ENCODE measurements around the gene KIF2C.

The KIF2C gene

DNA sequence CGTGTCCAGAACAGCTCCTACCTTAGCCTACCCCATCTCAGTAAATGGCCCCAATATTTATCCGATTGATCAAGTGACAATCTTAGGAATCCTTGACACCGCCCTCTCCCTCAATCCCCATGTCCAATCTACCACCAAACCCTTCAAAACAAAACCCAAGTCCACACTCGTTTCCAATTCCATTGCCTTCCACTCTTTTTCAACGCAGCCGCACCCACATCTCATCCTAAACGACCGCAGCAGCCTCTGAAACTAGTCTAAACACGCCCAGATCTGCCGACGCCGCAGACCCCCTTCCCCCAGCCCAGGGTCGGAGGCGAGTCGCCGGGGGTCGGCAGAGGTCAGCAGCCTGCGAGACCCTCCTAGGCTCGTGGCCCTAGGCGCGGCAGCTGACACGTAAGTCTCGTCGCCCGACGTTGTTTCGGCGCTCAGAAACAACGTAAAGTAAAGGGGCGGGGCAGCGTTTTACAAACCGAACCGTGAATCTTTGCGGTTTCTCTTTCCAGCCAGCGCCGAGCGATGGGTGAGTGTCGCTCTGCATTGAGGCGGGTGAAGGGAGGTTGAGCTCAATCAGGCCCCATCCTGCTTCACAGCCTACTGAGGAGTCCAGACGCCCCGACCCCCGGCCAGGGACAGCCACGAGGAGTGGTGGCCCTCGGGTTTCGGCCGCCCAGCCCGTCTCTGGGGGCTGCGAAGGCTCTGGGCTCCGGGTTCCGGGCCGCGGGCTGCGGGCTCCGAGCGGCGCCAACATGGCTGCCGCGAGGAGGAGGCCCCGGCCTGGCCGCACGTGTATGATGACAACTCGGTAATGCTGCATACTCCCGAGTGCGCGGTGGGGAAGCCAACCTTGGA is 35.7 kb downstream of the KIF2C start, which contains the start of gene RPS8:
RPS8 (plus strand) TSS at position 463 of the 852 bp plus-strand sequence; CDS start at position 520, 57 bp downstream.
- DNase-seq, result peak; percentile 14 to 94 (median 86)

DNA sequence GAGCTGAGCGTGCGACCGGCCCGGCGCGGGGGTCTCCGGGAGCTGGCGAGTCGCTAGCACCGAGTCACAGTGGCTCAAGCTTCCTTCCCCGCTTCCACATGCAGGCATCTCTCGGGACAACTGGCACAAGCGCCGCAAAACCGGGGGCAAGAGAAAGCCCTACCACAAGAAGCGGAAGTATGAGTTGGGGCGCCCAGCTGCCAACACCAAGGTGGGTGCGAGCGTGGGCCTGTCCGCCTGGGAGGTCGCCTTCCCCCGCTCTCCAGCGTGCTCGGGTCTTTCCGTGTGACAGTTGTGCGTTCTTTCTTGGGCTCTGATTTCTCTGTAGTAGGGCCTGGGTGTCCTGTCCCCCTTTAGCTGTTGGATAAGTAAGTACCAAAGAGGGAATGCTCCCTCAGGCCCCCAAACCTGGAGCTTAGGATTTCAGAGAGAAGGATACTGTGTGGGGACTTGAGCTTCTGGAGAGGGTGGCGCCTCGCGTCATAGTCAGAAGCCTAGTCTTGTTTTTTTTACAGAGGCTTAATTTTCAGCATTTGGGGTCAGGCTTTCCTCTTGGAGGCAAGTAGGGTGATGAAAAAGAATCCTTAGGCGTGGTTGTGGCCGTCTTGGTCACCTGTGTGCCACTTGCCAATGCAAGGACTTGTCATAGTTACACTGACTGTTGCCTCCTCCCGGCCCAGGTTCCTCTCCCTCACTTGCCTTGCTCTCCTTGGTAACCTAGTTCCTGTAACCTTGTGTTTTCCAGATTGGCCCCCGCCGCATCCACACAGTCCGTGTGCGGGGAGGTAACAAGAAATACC is 36.5 kb downstream of the KIF2C start:
- peak in 10 of 58 donors; percentile 45 to 77 (median 63) for DNase-seq

DNA sequence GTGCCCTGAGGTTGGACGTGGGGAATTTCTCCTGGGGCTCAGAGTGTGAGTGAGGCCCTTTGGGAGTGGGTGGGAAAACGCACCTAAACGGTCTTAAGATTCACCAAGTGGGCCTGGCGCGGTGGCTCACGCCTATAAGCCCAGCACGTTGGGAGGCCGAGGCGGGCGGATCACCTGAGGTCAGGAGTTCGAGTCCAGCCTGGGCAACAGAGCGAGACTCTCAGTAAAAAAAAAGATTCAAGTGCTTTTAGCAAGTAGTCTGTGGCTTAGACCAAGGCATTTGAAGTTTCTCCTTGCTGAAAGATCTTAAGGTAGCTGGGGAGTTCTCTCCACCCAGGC is 37.1 kb downstream of the KIF2C start:
- no peak for DNase-seq

DNA sequence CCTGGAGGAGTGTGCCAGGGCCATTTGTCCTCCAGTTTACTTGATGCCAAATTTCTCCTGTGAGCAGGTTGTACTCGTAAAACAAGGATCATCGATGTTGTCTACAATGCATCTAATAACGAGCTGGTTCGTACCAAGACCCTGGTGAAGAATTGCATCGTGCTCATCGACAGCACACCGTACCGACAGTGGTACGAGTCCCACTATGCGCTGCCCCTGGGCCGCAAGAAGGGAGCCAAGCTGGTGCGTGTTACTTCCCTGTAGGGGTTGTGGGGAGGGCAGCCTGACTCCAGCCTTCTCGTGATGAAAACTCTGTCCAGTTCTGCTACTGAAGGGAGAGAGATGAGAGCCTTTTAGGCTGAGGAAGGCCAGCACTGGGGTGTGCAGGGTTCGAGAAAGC is 37.9 kb downstream of the KIF2C start:
- no peak for DNase-seq

DNA sequence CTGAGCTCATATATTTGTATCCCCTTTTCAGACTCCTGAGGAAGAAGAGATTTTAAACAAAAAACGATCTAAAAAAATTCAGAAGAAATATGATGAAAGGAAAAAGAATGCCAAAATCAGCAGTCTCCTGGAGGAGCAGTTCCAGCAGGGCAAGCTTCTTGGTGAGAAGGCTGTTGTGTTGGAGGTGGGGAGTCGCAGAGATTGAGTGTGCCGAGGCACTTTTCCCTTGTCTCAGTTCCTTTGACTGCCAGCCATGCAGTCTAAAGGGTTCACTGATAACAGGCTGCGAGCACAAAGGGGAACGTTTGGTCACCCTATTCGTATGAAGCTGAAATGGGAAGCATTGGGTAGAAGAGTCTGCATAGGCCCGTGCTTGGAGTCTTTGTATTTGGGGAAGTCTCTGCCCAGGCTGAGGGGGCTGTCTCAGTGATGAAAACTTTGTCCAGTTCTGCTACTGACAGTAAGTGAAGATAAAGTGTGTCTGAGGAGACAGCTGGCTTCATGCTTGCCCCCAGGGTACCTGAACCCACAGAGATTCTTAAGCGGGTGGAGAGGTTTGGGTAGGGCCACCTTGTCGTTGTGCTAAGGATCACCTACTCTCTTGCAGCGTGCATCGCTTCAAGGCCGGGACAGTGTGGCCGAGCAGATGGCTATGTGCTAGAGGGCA is 38.5 kb downstream of the KIF2C start:
- no peak for DNase-seq

DNA sequence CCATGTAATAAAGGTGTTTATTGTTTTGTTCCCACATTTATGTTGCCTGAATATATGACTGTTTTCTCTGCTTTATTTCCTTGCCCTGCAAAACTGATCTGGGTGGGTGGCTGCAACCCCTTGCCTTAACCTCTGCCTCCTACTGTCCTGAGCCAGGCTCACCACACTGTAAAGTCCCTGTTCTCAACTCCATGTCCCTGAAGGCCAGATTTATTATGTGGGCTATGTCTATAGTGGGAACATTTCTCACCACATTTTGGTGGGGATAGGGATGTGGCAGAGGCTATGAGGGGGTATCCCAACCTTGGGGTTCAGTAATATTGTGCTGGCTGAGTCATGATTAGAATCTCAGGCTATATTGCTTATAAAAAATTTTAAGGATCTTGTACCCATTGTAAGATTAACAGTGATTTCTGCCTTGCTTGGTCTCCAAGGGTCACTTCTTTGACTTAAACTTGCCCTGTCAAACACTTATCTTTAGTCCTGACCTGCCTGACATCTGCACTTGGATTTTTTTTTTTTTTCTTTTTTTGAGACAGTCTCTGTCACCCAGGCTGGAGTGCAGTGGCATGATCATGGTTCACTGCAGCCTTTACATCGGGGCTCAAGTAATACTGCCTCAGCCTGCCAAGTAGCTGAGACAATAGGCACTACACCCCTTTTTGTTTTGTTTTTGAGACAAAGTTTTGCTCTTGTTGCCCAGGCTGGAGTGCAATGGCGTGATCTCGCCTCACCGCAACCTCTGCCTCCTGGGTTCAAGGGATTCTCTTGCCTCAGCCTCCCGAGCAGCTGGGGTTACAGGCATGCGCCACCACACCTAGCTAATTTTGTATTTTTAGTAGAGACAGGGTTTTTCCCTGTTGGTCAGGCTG is 39.3 kb downstream of the KIF2C start:
- no peak for DNase-seq

DNA sequence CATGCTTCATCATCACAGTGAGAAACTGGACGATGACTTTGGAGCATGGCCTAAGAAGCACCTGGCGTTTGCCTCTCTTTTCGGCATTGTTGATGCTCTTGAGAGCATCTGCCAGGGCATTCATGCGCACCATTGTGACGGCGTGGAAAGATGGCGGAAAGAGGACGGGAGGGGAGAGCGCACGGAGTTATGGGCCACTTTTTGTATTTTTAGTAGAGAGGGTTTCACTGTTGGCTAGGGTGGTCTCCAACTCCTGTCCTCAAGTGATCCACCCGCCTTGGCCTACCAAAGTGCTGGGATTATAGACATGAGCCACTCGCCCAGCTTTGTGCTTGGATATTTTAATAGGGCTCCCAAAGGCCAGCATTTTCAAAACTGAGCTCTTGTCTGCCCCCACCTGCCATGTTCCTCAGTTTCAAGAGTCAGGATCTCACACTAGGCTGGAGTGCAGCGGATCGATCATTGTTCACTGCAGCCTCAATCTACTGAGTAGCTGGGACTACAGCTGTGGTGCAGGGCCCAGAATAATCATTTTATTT is 41.0 kb downstream of the KIF2C start:
- no peak for DNase-seq

DNA sequence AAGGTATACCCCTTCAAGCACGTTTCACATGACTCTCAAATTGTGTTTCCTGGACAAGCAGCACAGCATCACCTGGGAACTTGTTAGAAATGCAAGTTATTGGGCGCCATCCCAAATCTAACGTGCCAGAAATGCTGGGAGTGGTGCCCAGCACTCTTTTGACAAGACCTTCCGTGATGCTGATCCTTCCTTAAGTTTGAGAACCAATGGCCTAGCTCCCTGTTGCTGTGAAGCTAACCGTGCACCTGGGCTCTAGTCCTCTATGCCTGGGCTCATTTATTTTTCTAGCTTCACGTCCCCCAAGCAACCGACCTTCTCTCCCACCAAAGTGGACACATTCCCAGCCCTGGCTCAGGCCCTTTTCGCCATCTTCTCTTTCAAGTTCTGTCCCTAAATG is 44.1 kb downstream of the KIF2C start:
- no peak for DNase-seq

DNA sequence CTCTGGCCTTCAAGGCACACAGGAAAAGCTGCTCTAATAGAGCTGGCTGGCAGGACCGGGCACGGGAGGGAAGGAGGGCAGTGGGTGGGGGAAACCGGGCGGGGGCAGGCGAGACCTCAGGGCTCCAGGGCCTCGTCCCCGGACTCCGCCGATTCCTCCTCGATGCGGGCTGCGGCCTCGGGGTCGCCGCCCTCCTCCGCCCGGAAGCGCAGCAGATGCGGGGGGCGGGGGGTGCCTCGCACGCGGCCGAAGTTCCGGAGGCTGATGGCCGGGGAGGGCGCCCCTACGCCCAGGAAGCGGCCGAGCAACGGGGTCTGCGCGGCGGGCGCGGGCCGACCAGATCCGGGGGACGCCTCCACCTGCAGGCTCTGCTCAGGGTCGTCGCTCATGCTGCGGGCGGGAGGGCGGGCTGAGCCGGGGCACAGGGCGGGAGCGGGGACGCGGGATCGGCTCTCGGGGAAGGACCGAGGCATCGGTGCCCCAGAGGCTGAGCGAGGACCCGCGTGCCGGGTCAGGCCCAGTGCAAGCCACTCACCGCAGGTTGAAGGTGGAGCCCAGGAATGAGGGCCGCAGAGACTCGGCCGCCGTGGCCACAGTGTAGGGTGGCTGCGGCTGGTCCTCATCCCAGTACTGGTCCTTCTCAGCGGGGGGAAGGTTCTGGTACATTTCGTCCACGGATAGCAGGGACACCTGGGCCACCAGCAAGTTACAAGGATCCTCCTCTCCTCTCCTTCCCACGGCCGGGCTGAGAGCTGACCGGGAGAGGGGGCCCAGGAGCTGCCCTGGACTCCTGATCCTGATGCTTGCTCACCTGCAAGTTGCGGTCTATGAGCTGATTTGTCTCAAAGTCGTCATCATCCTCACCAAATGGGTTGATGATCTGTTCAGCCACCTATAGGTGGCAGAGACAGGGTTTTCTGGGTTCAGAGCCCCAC is 44.7 kb downstream of the KIF2C start:
- DNase-seq, result peak in 2 of 58 donors; percentile 10 to 46

DNA sequence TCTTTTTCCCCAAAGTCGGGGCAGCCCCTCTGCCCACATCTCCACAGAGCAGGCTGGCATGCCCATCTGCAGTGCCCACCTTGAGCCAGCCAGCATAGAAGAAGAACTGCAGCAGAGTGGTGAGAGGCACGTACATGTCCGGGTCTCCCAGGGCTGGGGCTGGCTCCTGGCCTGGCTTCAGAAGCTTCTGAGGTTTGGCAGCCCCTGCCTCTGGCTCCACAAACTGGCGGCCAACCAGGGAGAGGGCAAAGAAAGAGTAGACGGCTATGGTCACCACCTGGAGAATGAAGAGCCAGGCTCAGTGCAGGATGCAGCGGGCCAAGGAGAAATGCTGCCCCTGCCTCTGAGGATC is 45.4 kb downstream of the KIF2C start:
- no peak for DNase-seq

DNA sequence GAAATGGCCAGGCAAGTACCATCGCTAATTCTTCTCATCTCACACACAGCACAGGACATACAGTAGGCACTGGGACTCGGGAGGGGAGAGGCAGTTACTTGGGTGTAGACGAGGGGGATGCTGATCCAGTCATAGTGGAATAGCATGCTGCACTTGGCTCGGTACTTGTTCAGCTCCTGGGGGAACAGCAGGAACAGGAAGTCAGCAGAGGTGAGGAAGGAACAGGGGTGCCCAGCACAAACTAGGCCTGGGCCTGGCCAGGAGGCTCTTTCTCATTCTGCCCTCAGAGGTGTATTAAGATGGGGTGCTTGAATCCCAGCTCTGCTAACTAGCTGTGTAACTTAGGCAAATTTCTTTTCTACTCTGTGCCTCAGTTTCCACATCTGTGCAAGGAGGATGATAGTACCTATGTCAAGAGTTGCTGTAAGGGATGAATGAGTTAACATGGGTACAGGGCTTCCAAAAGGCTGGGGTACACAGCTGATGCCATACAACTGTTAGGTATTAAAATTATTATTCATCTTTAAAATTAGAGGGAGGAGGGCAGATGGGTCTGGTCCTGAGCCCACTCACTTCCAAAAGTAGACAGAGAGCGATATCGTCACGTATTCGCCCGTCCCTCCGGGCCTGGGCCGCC is 46.0 kb downstream of the KIF2C start:
- DNase-seq, result no peak

DNA sequence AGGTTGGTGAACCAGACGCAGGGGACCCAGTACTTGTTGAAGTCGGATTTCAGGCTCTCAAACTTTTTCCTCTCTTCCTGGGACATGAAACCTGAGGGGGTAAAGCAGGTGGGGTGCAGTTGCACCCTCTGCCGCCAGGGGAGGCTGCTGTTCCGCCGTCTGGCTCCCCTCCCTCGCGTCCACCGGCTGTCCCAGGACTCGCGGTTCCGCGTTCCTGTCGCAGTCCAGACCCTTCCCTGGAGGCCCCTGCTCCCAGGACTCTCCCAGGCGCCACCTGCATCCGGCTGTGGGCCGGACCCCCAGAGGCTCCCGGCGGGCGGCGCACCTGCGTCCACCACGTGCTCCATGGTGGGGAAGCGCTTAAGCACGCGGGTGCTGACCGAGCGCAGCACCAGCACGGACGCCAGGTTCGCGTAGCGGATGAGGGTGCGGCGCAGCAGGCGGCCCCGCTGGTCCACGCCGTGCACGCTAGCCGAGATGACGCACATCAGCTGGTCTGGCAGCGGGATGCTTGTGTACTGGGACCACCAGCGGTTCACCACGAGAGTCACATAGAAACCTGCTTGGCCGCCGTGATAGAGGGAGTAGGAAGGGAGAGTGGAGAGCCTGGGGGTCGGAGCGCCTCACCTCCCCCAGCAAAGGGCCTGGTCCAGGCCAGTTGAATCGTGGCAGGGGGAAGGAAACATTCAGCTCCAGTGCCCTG is 46.7 kb downstream of the KIF2C start:
- peak in 10 of 58 donors; percentile 10 to 47 (median 22) for DNase-seq

DNA sequence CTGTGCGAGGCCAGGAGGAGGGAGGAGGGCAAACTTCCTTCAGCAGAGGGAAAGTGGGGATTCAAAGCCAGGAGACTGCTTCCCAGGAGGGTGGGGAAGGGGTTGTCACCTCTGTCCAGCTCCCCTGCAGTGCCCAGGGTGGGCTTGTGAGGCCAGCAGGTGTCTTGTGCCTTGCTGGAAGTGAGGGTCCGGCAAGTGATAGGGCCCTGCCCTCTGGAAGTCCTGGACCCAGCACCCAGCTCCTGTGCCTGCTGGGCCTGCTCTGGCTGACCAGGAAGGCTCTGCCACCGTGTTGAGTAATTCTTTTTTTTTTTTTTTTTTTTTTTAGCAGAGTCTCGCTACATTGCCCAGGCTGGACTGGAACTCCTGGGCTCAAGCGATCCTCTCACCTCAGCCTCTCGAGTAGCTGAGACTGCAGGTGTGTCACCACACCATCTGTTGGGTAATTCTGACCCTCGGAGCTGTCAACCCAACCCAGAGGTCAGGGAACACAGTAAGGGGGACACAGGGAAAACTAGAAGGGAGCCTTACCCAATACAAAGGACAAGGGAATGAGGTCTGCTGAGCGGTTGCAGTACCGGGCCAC is 47.3 kb downstream of the KIF2C start:
- no peak for DNase-seq

DNA sequence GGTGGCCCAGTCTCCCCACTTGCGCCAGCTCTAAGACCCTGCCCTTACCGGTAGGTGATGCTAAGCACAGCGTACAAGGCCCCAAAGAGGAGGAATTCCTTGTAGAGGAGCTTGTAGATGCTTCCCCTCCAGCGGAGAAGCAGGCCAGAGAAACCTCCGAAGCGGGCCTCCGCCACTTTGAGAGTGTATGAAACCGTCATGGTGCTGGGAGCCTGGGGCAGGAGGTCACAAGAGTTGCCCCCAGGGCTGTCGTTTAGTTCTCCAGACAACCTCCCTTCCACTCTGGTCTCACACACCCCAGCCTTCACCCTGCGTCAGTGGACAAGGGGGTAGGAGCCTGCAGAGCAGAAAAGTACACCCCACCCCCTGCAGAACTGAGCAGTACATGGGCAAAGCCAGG is 47.9 kb downstream of the KIF2C start:
- no peak for DNase-seq

DNA sequence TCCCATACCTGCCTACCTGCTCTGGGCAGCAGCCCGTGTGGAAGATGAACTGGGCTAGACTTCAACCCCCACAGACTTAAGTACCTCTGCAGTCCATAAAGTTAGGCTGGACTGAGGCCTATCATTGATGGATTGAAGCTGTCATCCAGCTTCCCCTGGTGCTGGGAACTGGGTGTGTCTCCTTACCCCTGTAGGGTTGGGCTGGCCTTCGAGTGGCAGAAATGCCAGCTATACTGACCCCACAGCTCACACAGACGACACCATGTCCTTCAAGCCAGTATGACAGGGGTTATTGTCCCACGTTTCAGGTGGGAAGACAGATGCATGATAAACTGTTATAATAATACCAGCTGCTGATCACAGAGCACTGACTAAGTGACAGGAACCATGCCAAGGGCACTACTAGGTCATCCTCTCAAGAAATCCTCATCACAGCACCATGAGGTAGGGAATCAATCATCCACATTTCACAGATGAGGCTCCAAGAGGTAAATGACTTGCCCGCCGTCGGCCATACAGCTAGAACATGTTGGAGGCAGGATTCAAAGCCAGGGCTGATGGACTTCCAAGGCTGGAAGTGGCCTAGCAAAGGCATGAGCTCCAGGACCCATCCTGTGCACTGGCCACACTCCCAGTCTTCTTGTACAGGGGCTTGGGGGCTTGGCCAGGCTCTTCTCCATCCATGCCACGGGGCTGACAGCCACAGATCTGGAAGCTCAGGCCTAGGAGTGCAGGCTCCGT is 48.7 kb downstream of the KIF2C start, which contains the start of gene BEST4:
BEST4 (minus strand) TSS at position 51 of the 741 bp plus-strand sequence. CDS start 465 bp downstream, outside the sequence.
- no peak for DNase-seq

DNA sequence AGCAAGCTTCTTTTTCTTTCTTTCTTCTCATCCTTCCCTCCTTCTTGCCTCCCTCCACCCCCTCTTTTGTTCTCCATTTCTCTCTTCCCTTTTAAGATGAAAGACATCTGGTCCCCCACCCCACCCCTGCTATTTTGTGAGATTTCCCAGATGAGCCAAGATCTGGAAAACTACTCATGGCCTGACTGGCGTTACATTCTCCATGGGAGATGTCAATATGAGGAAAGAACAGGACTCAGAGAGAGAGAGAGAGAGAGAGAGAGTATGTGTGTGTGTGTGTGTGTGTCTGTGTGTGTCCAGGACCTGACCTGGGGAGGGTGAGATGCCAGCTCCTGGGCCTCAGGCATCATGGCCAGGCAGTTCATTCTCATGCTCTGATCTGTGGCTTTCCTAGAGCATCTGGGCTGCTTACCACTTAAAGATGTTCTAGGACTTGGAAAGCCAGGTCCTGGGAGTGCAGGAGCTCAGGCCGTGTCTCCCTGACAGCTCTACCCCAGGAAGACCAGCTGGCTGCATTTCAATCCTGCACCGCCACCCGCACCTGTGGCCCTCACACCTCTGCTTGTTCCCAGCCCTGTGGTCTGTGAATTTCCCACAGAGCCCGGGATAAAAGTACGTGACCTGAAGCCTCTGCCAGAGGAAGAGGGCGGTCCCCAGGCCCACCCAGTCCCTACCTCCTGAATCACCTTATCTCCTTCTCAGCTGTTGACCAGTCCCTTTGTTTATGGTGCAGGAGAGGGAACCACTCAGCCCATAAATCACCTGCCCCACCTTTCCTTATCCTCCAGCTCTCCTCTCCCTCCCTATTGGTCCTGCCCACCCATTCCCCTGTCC is 51.5 kb downstream of the KIF2C start:
- DNase-seq, result no peak

All from anterior cingulate cortex (tissue), 58 donors.